Rectal smooth muscle tissue (tissue), 1 donor: Measurements from ENCODE around the gene ALG12.
"Not testable (repeated sequence)": the region's sequence is repeated elsewhere in the genome, so short reads cannot be mapped to it uniquely, and the experiment has no call there.

Experiments used
- H3K27ac ChIP-seq: one replicate; pipeline ENCODE4 v1.7.0; 2013; ENCODE audit warnings: low read depth, low read length, inconsistent platforms
- H3K27me3 ChIP-seq: one replicate; pipeline ENCODE4 v1.7.0; 2013; ENCODE audit warnings: low read length; ENCODE audit not compliant: control insufficient read depth, insufficient read depth
- H3K36me3 ChIP-seq: one replicate; pipeline ENCODE4 v1.7.0; 2013; ENCODE audit warnings: low read length; ENCODE audit not compliant: control insufficient read depth, insufficient read depth
- H3K4me1 ChIP-seq: one replicate; pipeline ENCODE4 v1.7.0; 2013; ENCODE audit warnings: low read length; ENCODE audit not compliant: control insufficient read depth, insufficient read depth
- H3K4me3 ChIP-seq: one replicate; pipeline ENCODE4 v1.7.0; 2013; ENCODE audit warnings: low read length
- H3K9ac ChIP-seq: one replicate; pipeline ENCODE4 v1.7.0; 2013; ENCODE audit warnings: low read length

Gene ALG12

DNA sequence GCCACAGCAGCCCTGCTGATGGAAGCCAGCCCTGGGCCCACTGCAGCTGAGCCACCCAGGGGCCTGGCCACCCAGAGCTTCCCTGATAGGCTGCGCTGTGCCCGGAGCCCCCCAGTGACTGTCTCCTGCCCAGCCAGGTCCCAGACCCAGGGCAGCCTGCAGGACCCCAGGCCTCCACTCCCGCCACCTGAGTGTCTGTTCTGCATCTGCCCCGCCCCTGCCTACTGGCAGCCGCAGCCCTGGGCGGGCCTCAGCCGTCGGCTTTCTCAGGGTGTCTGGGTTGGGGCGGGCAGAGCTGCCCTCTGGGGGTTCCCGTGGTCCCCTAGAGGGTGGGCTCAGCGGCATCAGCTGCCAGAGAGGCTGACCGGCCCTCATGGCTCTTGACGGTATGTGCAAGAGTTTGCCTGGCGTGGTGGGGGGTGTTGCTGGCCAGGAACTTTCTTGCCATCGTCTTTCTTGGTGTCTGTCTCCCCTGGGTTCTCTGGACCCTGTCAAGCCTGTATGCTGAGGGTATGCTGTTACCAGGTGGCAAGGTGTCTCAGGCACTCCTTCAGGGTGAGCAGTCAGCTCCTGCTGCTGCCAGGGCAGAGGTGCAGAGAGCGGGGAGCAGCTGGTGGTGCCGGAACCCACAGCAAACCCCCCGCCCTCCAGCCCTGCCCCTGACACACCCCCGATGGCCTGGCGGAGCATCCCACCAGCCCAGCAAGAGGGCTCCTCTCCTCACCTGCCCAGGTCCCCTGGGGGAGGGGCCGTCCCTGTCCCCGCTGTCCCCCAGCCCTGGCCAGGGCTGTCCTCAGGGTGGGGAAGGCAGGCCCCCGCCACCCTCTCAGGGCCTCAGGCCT lies 30.1 kb upstream of the ALG12 start:
- Histone ChIP-seq H3K4me1 (no peaks in the 10 kb centered on the region), H3K9ac (peak overlapping the region; percentile 86), H3K36me3 (no peaks in the 10 kb centered on the region), H3K27me3 (no peaks in the 10 kb centered on the region), H3K4me3 (peak overlapping the region; percentile 43), H3K27ac (peak overlapping the region; percentile 7)

DNA sequence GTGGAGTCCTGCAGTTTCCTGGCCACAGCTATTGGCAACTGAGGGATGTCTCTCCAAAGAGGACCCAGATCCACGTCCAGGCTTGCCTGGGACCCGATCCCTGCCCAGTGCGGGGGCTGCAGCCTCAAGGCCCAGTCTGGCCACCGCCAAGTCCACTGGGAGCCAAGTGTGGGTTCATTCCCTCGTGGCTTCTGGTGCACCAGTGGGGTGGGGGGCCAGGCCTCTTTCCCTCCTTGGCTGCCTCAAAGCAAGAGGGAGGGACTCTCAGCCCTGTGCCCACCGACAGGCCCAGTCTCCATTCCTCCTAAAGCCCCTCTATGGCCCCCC lies 29.0 kb upstream of the ALG12 start:
- Histone ChIP-seq H3K4me3 (peak overlapping the region; percentile 11), H3K36me3 (no peaks in the 10 kb centered on the region), H3K27me3 (no peaks in the 10 kb centered on the region), H3K4me1 (no peaks in the 10 kb centered on the region), H3K27ac (no peak overlapping the region), H3K9ac (no peak overlapping the region)

DNA sequence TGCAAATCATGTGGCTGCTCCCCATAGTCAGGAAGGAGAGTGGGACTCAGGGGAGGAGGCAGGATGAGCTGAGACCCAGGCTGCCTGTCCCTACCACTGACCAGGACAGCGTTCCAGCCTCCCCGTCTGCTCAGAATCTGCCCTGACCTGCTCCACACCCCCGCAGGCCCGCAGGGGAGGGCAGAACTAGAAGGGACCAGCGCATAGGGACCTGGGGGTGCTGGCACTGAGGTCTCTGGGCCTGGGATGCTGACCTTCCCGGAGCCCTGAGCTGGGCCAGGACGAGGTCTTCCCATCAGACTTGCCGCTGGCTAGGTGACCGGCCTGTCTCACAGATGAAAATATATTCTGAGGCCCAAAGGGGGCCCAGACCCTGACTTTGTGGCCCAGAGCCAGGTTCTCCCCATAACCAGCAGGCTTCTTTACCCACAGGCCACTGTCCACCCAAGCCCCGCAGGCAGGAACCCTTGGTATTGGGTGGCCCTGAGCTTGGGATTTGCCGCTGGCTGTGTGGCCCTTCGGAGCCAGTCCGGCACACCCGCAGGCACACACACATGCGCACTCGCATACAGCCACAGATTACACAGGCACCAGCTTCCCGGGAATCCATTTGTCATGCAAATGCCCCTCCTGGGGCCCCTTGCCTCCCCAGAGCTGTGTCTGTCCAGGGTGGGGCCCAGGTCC lies 28.5 kb upstream of the ALG12 start:
- H3K27ac ChIP-seq: no peak overlapping the region
- H3K27me3 ChIP-seq: no peaks in the 10 kb centered on the region
- no peak overlapping the region for H3K9ac ChIP-seq
- no peaks in the 10 kb centered on the region for H3K4me1 ChIP-seq
- peak overlapping the region; percentile 11 for H3K4me3 ChIP-seq
- H3K36me3 ChIP-seq: no peaks in the 10 kb centered on the region

GRCh38 chr22:49945042-49945794 lies 27.0 kb upstream of the ALG12 start:
- H3K9ac ChIP-seq, H3K27ac ChIP-seq, H3K36me3 ChIP-seq, H3K4me3 ChIP-seq, H3K27me3 ChIP-seq, H3K4me1 ChIP-seq: not testable (repeated sequence)

DNA sequence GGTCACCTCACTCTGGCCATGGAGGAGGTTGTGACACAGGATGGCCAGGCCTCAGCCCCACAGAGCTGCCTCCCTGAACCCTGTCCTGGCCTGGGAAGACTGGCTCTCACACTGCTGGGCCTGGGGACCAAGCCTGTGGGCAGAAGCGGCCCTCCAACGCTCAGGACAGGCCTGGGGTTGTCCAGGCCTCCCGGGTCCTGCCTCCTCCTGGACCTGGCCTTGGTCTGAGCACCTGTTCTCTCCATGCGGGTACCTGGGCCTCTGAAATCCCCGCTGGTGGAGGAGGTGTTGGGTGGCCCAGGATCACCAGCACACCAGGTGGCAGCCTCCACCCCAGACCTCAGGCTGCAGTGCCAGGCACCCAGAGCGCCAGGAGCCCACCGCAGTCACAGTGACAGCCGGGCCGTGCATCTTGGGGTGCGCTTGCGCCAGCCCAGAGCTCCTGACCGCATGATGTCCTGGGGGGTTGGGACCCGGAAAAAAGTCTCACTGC lies 26.2 kb upstream of the ALG12 start:
- no peaks in the 10 kb centered on the region for H3K4me1 ChIP-seq
- no peaks in the 10 kb centered on the region for H3K27me3 ChIP-seq
- H3K36me3 ChIP-seq: no peaks in the 10 kb centered on the region
- H3K4me3 ChIP-seq: no peak overlapping the region
- H3K27ac ChIP-seq: no peak overlapping the region
- H3K9ac ChIP-seq: no peak overlapping the region

DNA sequence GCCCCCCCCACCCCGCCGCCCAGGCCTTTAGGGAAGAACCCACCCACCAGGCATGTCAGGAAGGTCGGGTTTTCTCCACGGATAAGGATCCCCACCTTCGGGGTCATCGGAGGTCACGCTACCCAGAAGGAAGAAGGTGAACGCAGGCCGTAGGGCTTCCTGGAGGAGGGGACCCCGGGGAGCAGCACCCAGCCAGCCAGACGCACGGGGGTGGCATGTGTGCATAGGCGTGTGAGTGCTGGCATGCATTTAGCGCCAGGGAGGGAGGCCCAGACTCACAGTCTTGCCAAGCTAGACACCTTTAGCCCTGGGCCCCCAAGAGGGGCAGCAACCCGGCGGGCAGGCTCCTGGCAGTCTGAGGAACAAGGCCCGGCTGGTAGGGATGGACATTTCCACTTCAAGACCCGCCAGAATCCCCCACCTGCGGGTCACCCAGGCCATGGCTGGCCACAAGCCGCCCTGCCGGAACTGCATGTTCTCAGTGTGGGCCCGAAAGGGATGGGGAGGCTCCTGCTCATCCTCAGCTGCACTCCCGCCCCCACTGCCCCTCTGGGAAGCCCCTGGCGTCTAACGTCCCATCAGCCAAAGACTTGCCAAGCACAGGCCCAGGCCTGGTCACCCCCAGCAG lies 25.6 kb upstream of the ALG12 start:
- H3K4me1 ChIP-seq: no peaks in the 10 kb centered on the region
- no peak overlapping the region for H3K27ac ChIP-seq
- no peaks in the 10 kb centered on the region for H3K36me3 ChIP-seq
- H3K4me3 ChIP-seq: no peak overlapping the region
- H3K27me3 ChIP-seq: no peaks in the 10 kb centered on the region
- H3K9ac ChIP-seq: no peak overlapping the region

DNA sequence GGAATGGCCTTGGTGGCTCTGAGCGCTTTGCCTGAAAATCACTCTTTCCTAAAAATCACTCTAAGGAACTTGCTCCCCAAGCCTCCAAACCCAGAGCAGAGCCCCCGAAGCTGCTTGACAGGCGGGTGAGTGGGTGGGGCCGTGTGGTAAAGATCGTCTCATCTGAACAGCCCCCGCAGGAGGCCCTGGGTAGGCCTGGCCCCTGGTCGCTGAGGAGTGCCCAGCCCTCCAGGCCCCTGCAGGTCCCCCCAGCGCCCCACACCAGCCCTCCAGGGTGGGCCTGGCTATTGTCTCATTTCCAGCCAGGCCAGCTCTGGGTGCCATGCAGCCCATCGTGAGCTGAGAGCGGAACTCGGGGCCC lies 25.1 kb upstream of the ALG12 start:
- Histone ChIP-seq H3K36me3 (no peaks in the 10 kb centered on the region), H3K4me1 (no peaks in the 10 kb centered on the region), H3K27ac (no peak overlapping the region), H3K4me3 (no peak overlapping the region), H3K27me3 (no peaks in the 10 kb centered on the region), H3K9ac (no peak overlapping the region)

- H3K4me3 ChIP-seq: no peak overlapping the region
- H3K36me3 ChIP-seq: no peaks in the 10 kb centered on the region
- no peak overlapping the region for H3K9ac ChIP-seq
- no peaks in the 10 kb centered on the region for H3K27me3 ChIP-seq
- H3K27ac ChIP-seq: no peak overlapping the region
- H3K4me1 ChIP-seq: no peaks in the 10 kb centered on the region
Measured at GRCh38 chr22:49942565-49943404, 24.5 kb upstream of the ALG12 start.

DNA sequence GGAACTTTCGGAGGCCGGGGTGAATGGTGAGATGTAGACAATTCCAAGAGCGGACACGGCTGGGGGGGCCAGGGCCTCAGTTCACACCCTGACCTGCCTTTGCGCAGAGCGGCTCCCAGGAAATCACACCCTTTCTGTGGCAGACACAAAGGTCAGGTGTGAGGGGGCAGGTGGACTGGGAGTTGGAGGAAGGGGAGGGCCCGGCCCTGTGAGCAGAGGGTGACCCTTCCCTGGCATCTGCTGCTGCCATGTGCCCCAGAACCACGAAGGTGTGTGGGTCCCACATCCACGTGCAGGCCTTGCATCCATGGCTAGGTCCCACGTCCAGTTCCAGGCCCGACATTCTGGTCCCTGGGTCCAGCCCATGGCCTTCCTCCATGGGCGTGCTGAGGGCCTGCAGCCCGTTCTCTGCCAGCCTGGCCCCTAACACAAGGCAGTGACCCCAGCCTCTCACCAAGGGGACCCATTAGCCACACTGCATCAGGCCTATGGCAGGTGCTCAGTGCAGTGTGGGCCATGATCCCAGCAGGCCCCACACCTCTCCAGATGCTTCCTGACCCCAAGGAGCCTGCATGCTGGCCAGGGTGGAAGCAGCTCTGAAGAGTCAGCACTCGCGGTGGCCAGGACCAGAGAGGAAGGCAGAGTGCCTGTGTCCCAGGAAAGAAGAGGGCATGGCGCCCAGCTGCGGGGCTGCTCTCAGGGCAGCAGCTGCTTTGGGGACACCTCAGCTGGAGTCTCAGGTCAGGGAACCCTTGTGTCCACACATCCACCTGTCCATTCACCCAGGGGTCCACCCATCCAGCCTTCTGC lies 23.5 kb upstream of the ALG12 start:
- Histone ChIP-seq H3K27me3 (no peaks in the 10 kb centered on the region), H3K36me3 (no peaks in the 10 kb centered on the region), H3K27ac (no peak overlapping the region), H3K9ac (no peak overlapping the region), H3K4me3 (no peak overlapping the region), H3K4me1 (peaks cover 10% of the 10 kb centered on the region)

DNA sequence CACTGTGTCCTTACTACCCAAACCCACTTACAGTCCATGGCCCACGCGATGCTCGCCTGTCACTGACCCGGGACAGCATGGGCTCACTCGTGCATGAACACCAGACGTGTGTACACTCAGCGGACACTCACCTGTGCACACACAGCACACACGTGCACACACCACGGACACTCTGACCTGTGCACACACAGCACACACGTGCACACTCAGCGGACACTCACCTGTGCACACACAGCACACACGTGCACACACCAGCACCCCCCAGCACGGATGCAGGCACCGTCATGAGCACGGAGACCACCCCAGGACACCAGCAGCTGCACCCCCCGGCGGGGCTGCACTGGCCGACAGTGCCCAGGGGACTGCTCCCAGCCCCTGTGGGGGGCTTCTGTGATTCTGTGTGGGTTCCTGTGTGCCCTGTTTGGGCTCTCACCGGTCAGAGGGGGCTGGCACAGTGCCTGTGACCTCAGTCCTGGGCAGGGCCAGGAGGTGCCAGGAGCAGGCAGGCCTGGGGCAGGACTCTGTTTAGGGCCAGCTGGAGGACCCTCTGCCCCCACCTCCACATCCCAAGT lies 20.4 kb upstream of the ALG12 start:
- Histone ChIP-seq H3K36me3 (no peaks in the 10 kb centered on the region), H3K4me3 (no peak overlapping the region), H3K27ac (no peak overlapping the region), H3K4me1 (peaks cover 14% of the 10 kb centered on the region), H3K27me3 (no peaks in the 10 kb centered on the region), H3K9ac (no peak overlapping the region)
